HG02623 (cell line): ENCODE data around the gene DHH.

Experiments used
- ATAC-seq: cut with Tn5 transposase; IDR thresholded peaks from one replicate; pipeline ENCODE4 v1.9.1; 2021; ENCODE audit warnings: moderate library complexity; ENCODE audit not compliant: unreplicated experiment

Gene DHH

GRCh38 chr12:49051777-49052438 is 42.7 kb downstream of the DHH start:
- no peak for ATAC-seq

DNA sequence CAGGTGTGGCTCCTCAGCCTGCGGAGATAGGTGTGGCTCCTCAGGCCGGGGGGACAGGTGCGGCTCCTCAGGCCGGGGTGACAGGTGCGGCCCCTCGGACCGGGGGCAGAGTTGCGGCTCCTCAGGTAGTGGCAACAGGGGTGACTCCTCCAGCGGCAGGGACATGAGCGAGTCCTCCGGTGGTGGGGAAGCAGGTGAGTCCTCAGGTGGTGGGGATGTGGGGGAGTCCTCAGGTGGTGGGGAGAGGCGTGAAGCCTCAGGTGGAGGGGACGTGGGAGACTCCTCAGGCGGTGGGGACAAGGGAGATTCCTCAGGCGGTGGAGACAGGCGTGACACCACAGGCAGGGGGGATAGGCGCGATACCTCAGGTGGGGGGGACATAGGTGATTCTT is 43.2 kb downstream of the DHH start:
- ATAC-seq, result no peak

DNA sequence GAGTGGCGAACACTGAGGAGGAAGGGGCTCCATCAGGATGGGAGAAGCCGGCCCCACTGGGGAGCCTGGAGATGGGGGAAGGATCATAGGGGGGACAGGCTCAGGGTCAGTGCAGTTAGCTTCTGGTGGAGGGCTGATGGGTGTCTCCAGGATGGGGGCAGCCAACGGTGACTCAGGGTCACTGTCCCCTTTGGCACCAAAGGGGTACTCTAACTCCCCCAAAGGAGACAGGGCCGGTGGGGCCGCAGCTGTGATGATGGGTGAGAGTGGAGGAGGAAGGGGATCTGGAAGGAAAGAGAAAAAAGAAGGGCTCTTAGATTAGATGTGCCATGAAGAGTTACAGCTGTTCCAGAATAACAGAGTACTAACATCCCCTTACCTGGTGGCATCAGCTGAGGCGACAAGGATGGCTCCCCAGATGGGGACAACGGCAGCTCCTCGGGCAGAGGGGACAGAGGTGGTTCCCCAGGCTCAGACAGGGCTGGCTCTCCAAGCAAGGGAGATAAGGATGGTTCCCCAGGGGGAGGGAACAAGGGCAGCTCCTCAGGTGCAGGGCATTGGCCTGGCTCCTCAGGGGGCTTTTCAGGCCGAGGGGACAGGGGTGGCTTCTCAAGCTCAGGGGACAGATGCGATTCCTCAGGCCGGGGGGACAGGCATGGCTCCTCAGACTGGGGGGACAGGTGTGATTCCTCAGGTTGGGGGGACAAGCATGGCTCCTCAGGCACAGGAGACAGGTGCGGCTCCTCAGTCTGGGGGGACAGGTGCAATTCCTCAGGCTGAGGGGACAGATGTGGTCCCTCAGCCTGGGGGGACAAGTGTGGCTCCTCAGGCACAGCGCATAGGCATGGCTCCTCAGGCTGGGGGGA is 43.9 kb downstream of the DHH start:
- no peak for ATAC-seq

DNA sequence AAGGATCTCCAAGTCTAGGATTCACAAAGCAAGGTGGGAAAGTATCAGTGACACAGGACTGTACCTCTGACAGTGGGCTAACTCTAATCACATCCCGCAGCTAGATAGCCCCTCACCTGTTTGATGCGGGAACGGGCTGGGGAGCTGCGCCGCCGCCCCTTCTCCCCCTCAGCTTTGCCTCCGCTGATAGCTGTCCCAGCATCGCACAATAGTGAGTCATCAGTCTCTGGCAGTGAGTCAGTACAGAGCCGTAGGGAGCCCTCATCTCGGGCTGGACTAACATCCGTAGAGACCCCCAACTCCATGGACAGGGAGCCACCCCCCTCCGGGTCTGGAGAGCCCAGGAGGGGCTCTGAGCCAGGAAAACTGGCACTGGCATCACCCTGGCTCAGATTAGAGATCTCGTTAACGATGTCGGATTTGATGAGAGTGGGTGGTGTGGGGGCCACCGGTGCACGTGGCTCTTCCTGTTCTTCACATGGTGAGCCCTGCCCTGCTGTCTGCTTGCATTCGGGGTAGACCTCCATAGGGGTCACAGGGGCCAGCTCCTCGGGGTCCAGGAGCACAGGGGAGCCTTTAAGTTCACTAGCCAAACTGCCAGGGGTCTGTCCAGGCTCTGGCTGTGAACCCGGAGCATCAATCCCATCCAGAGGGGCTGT is 44.9 kb downstream of the DHH start:
- ATAC-seq, result no peak

DNA sequence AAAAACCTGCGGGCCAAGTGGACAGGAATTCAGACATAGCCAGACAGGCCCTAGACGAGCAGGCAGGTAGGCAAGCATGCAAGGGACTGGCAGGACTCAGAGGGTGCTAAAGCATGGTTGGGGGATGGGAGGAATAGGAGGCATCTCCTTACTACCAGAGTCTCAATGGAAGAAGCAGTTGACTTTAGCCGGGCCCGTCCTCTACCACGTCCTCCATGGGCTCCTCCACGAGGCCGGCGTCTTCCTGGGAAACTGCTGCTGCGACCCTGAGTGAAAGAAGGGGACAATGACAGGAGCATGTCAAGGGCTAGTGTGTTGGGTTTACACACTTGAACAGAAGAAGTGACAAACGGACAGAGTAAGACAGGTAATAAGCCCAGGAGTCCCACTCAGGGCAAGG is 45.6 kb downstream of the DHH start:
- ATAC-seq, result no peak

DNA sequence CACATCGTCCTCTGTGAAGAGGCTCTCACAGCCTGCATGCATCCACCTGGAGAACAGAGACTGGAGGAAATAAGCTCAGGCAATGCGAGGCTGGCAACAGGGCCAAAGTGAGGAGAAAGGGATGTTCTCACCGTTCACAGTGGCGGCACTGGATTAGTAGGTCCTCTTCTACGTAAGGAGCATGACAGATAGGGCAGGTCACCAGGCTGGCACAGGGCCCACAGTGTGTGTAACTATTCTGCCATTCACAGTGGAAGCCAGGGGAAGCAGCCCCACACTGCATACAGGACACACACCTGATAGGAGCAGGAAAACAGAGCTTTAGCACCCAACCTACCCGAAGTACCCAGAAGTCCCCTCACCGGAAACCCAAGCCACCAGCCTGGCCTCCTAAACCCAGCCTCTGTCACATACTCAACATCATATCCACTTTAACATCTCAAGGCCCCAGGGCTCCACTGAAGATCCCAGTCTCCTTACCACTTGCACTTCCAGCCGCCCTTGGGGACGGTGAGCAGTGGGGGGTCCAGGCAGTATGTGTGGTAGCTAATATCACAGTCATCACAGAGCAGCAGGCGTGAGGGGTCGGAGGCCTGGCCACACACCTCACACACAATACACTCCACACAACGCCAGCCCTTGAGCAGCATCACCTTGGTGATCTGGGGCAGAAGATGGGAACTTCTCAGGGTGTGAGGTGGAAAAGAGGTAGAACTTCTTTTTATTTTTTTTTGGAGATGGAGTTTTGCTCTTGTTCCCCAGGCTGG is 48.3 kb downstream of the DHH start:
- no peak for ATAC-seq

GRCh38 chr12:49044660-49045059 is 49.9 kb downstream of the DHH start:
- no peak for ATAC-seq

- no peak for ATAC-seq
These were observed 50.7 kb downstream of the DHH start for GRCh38 chr12:49043856-49044258.

GRCh38 chr12:49043241-49043640 is 51.4 kb downstream of the DHH start:
- ATAC-seq, result no peak

DNA sequence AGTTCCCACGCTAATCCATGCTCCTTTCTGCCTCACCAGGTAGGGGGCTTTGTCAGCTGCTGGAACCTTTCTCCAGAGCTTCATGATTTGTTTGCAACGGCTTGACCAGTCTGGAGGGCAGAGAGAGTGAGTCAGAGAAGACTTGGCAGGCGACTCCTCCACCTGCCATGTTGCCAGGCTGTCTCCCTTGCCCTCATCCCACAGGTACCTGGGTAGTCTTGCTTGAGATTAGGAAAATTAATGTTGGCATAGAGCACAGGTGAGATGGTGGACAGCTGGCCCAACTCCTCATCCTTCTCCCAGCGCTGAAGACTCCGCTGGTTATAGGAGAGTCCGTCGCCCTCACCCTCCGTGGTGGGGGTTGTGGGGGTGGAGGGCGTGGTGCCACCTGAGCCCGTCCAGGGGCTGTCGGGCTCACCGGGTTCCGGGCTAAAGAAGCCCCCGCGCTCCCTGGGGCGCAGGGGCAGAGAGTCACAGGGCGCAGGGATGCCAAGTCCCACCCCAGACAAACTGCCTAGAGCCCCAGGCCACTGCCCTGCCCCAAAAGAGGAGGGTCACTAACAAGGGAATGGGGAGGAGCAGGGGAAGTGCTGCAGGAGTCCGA is 52.6 kb downstream of the DHH start:
- ATAC-seq, result no peak

- no peak for ATAC-seq
These were observed 53.3 kb downstream of the DHH start for GRCh38 chr12:49041036-49041880.

DNA sequence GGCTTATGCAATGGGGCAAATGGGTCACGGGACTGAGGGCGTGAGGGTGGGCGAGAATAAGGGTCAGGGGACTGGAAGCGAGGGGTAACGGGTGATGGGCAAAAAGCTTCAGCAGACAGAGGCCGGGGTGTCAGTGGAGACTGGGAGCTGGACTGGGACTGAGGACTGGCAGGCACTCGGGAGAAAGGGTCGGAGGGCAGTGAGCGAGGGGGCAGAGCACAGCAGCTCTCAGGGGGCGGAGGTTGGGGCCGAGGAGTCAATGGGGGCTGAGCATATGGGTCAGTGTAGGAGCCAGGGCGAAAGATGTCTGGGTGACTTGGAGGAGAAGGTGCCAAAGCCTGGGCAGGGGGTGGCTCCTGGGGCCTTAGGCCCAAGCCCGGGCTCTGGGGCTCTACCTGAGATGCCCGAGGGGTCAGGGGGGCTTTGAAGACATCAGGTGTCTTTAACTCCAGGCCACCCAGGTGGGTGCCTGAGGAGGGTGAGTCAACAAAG is 54.2 kb downstream of the DHH start:
- no peak for ATAC-seq

- no peak for ATAC-seq
These were observed 54.9 kb downstream of the DHH start for GRCh38 chr12:49039421-49040363.

DNA sequence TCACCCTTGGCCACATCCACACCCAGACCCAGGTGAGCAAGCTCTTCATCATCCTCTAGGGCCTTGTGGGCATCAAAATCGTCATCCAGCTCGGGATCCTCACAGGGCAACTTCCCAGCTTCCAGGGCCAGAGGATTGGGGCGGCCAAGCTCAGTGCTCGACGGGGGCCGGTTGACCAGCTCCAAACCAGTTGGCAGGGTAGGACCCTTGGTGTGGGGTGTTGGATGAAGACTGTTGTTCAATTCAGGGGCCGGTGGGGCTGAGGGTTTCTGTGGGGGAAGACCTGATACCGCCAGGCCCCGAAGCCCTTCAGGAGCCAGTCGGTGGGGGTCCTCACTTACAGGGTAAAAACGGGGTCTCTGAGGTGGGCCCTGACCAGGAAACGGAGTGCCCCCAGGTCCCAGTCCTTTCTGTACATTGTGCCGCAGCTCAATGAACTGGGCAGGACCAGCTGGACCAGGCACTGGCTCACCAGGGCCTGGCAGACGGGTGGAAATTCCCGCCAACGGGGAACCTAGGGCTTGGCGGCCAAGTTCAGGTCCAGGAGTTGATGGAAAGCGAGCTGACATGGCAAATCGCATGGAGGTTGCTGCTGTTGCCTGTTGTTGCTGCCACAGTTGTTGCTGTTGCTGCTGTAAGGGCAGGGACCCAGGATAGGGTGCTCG is 56.2 kb downstream of the DHH start:
- ATAC-seq, result no peak

- ATAC-seq, result no peak
These were observed 56.7 kb downstream of the DHH start for GRCh38 chr12:49037947-49038237.

GRCh38 chr12:49037111-49037946 is 57.3 kb downstream of the DHH start:
- no peak for ATAC-seq
